GM18858 (cell line): ENCODE measurements around the gene CLEC6A.
"Not testable (repeated sequence)": the region's sequence is repeated elsewhere in the genome, so short reads cannot be mapped to it uniquely, and the experiment has no call there.

Experiments
- ATAC-seq: cut with Tn5 transposase; IDR thresholded peaks from one replicate; pipeline ENCODE4 v1.9.1; 2021; ENCODE audit not compliant: unreplicated experiment

Gene CLEC6A

DNA sequence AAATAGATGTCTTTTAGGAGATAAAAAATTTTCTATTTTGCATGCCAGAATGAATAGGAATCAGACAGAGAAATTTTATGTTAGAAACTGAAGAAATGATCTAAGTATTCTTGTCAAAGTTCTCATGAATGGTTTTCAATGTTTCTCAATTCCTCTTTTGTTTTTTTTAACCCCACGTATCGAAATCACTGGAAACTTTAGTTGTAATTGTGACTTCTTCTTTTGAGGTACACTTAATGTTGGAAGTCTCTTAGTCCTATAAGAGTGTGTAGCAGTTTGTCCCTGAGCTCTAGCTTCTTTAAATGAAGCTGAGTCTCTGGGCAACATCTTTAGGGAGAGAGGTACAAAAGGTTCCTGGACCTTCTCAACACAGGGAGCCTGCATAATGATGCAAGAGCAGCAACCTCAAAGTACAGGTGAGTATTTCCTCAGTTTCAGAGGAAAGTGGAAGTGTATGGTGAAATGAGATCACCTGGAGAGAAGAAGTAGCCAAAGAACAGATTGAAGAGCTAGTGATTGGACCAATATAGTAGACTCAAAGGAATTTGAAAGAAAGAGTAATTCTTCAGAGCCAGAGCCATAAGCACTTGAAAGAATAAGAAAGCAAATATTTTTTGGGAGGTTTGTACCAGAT is at the start of gene CLEC6A:
CLEC6A (plus strand) TSS at position 236 of the 634 bp plus-strand sequence; CDS start at position 386, 150 bp downstream.
- no peak for ATAC-seq

DNA sequence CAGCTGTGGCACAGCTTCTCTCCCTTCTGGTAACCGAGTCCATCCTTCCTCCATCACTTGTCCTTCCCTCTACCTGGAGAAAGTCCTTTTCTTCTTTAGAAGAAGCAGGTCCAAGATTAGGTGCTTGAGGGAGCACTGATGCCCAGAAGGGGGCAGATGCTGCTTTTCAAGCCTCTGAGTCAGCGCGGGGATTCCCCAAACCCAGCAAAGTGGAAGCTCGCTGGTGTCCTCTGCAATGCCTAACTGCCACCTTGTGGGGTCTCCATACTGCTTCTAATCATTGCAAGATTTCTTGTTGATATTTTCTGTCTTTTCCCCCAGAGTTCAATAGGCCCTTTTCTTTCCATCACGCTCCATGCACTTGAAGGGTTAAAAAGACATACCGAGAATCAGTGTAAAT is 36.2 kb upstream of the CLEC6A start:
- not testable (repeated sequence) for ATAC-seq

- no peak for ATAC-seq
These were observed 35.3 kb upstream of the CLEC6A start for GRCh38 chr12:8420506-8420905.

DNA sequence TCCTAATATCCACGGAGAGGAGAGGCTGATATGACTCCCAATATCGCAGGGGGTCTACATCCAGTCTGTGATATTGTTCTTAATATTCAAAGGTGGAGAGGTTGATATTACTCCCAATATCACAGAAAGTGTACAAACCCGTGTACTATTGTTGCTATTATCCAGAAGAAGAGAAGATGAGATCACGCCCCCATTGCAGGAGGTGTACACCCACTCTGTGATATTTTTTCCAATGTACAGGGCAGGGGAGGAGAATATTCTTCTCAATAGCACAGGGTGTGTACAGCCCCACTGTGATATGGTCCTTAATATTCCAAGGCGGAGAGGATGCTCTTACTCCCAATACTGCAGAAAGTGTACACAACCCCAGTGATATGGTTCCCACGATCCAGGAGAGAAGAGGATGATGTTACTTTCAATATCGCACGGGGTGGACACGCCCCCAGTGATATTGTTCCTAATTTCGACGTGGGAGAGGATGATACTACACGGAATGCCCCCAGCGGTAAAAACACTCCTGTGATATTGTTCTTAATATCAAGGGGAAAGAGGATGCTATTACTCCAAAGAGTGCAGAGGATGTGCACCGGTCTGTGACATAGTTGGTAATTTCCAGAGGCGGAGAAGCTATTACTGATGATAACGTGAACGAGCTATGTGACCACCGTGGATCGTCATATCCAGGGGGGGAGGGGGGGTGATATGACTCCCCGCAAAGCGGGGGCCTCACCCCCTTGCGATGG is 11.1 kb upstream of the CLEC6A start:
- ATAC-seq = not testable (repeated sequence)

GRCh38 chr12:8445731-8446130 is 10.0 kb upstream of the CLEC6A start:
- no peak for ATAC-seq

DNA sequence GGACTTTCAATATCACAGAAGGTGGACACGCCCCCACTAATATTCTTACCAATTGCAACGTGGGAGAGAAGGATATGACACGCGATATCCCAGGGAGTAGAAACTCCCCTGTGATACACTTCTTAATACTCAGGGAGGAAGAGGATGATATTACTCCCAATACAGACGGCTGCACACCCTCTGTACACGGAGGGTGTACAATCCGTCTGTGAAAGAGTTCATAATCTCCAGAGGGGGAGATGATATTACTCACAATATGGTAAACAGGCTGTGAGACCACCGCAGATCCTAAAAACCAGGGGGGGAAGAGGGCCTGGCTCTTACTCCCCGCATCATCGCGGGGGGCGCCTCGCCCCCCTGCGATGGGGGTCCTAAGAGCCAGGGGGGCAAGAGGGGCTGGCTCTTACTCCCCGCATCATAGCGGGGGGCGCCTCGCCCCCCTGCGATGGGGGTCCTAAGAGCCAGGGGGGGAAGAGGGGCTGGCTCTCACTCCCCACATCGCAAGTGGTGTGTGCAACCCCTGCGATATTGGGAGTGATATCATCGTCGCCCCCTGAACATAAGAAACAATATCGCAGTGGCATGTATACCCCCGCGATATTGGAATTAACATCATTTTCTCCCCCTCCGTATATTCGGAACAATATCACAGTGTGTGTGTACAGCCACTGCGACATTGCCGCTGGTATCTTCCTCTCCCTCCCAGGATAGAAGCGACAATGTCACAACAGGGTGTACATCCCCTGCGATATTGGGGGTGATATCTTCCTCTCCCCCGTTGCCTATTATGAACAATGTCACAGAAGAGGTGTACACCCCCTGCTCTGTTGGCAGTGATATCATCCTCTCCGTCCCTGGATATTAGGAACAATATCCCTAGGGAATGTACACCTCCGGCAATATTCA is 8.9 kb upstream of the CLEC6A start:
- no peak for ATAC-seq

DNA sequence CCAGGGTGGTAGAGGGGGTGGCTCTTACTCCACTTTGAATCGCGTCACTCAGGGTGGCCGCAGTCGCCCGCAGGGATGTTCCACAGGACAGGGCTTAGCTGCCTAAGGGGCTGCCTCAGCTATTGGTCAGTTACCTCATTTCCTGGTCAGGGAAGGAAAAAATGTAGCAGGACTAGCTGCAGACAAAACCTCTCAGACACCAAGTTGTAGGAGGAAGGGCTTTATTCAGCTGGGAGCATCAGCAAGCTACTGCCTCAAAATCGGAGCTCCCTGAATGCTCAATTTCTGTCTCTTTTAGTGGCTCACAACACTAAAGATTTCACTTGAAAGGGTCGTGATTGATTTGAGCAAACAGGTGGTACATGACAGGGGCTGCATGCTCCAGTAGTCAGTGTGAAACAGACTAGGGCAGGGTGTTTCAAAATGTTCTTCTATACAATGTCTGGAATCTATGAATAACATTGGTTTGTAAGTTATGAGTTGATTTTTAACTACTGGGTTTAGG is 6.4 kb upstream of the CLEC6A start:
- no peak for ATAC-seq

DNA sequence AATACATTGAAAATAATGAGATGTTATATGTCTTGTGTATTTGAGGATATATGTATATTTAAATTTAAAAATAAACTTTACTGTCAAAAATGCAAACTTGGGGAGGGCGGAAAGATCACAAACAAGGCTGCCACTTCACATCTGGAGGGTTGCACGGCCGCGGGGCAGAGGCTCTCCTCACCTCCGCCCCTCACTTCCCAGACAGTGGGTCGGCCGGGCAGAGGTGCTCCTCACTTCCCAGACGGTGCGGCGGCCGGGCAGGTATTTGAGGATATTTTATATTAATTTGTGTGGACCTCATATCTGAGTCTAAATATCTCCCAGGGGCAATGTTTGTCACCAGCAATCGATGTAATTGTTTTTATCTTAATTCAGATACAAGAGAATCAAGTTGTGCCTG is 3.7 kb upstream of the CLEC6A start:
- no peak for ATAC-seq

DNA sequence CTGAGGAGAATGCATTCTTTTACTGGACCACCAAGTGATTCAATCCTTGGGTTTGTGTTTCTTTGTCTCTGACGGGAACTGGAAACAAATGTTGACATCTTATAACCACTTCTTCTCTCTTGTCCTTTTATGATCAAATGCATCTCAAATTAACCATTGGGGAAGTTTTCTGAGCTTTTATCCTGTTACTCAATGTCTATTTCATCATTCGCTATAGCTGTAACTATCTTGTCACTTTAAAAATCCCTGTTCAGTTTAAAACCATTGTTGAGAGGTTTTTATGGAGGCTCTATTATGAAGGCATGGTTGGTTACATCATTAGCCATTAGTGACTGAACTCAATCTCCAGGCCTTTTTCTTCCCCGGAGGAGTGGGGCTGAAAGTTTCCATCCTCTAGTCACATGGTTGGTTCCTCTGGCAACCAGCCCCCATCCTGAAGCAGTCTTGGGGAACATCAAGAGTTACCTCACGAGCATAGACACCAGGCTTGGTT is 2.7 kb upstream of the CLEC6A start:
- ATAC-seq = no peak

DNA sequence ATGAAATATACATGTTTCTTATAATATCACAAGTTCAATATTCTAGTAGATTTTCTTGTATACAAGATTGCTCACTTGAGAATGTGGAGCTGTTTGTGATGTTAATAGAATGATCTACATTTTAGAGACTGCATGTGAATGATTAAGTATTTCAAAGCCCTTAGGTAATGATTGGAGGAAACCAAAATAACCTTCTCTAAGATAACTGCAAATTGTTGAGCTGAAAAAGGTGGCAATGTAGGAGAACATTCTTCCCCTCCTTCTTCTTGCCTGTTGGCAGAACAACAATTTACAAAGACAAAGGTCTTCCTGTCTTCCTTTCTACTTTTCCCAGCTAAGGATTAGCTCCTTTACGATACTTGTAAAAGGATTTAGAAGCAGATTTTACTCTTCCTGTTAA is 2.0 kb upstream of the CLEC6A start:
- ATAC-seq = no peak

DNA sequence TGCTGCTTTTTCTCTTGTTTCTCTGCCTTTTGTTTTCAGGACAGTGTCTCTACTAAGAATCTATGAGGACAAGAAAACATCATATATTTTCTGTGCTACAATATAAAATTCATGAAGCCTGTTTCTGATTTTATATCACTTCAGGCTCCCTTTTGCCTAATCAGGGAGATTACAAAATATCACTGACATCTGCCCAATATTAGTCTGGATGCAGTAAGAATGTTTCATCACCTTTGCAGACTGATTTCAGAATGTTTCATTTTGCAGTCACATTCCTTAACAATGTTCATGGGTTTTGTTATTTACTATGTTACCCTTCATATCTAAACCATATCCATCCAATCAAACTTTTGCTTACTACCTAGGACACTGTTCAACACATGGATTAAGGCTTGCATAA is 491 bp upstream of the CLEC6A start:
- no peak for ATAC-seq

DNA sequence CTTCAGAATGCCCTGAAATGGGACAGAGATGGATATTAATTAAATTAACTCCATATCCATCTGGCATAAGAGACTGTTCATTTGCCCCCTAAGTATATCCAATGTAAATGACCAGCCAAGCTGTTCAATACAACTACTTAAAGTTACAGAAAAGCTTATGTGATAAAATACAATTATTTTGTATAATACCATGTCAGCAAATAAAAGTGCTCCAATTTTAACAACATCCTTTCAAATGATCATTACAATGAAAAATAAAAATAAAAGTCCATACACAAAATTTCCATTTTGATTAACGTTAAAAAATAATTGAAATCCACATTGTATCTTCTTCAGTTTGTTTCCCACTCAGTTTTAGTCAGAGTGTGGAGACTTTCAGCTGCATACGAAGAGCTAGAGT is 5.7 kb downstream of the CLEC6A start:
- no peak for ATAC-seq

DNA sequence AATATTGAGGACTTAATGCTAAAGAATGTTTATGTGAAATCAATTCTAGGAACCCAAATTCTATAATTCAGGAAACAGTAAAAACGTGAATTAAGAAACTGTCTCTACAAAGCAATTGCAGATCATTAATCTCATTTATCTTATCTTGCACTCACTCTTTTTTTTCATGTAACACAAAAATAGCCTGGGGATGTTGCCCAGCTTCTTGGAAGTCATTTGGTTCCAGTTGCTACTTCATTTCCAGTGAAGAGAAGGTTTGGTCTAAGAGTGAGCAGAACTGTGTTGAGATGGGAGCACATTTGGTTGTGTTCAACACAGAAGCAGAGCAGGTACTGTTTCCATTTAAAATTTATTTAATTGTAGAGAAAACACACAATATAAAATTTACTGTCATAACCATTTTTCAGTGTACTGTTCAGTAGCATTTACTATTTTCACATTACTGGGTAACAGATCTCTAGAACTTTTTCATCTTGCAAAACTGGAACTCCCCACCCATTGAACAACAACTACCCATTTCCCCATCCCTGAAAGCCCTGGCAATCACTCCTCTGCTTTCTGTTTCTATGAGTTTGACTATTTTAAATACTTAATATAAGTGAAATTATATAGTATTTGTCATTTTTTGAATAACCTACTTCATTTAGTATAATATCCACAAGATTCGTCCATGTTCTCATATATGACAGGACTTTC is 9.7 kb downstream of the CLEC6A start:
- no peak for ATAC-seq

DNA sequence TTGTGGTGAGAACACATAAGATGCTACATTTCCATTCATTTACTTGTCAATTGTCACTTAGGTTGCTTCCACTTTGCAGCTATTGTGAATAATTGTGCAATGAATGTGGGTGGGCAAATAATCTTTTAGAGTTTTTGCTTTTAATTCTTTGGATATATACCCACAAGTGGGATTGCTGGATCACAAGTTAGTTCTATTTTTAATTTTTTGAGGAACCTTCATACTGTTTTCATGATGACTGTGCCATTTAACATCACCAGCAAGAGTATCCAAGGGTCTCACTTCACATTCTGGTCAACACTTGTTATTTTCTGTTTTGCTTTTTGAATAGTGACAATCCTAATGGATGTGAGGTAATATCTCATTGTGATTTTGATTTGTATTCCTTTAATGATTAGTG is 10.5 kb downstream of the CLEC6A start:
- no peak for ATAC-seq

GRCh38 chr12:8471090-8471489 is 15.3 kb downstream of the CLEC6A start:
- no peak for ATAC-seq

GRCh38 chr12:8475508-8476203 is 19.9 kb downstream of the CLEC6A start:
- no peak for ATAC-seq

DNA sequence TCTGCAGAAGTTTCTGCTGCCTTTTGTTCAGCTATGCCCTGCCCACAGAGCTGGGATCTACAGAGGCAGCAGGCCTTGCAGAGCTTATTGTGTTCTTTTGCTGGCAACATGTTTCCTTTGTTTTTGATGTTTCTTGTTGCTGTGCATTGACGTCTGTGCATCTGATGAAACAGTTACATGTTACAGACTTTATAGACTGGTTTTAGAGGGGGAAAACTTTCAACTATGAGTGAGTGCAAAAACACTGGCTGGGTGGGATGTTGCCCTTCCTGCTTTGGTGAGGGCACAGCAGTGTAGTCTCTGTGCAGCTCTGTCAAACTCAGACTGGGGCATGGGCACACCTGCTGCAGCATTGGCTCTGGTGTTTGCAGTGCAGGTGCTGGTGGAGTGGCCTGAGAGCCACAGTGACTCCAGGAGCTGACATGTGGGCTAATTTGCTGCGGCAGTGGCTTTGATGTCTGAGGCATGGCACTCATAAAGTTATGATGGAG is 26.9 kb downstream of the CLEC6A start:
- ATAC-seq = no peak

DNA sequence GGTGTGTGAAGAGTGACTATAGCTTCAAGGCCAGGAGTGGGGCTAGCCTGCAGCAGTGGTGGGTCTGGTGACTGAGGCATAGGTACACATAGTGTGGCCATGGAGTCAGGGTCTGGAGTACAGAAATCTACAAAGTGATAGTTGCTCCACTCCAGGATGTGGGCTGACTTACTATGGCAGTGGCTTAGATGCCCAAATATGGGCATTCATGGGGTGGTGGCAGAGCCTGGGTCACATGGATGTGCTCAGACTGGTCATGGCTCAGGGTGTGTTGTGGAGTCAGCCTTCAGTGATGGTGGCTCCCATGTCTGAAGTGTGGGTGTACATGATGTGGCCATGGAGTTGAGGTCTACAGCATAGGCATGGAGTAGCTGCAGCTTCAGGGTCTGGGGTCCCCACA is 27.3 kb downstream of the CLEC6A start:
- no peak for ATAC-seq

- no peak for ATAC-seq
These were observed 36.1 kb downstream of the CLEC6A start for GRCh38 chr12:8491646-8492530.
